NCI-H1436 treated with DMSO at 0.1 percent for 48 hours (cell line): ENCODE results near the gene PELI2.

Experiments used
- DNase-seq: peaks from one replicate; lab custom pipeline; 2025; lab: John Stamatoyannopoulos, UW

Gene PELI2, protein sequence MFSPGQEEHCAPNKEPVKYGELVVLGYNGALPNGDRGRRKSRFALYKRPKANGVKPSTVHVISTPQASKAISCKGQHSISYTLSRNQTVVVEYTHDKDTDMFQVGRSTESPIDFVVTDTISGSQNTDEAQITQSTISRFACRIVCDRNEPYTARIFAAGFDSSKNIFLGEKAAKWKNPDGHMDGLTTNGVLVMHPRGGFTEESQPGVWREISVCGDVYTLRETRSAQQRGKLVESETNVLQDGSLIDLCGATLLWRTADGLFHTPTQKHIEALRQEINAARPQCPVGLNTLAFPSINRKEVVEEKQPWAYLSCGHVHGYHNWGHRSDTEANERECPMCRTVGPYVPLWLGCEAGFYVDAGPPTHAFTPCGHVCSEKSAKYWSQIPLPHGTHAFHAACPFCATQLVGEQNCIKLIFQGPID

DNA sequence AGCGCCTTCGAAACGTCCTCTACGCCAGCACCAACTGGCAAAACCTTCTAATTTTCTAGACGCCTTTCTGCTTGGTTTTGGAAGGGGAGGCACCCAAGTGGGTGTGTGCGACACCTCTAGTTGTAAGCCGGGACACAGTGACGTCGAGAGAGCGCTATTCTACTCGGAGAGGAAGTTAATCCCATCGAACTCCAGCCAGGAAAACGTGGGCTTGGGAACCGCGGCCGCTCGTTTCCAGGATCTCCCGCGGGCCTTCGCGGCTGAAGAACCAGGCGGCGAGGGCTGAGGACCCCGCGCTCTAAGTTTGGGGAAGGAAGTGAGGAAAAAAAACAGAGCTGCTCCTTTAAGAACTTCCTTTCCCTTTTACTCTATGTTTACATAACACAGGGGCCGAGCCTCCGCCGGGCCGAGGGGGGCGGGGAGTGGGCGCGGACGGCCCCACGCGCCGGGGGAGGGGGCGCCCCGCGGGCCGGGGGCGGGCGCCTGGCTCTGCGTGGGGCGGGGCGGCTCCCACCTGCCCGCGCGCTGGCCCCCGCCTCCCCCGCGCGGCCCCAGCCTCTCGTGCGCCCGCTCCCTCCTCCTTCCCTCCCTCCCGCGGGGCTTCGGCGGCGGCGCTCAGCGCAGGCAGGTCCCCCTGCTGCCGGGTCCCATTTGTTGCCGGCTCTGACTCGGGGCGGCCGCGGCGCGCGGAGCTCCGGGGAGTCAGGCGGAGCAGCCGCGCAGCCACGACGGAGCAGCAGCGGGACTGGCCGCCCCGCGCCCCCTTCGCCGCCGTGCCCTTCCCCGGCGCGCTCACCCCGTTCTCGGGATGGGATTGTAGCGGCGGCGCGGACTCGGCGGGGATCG lies at the start of gene PELI2:
Gene PELI2, plus strand, starts transcription at position 647 of the 846 bp plus-strand sequence. CDS start 250 bp downstream, outside the sequence.
- no peak for DNase-seq

DNA sequence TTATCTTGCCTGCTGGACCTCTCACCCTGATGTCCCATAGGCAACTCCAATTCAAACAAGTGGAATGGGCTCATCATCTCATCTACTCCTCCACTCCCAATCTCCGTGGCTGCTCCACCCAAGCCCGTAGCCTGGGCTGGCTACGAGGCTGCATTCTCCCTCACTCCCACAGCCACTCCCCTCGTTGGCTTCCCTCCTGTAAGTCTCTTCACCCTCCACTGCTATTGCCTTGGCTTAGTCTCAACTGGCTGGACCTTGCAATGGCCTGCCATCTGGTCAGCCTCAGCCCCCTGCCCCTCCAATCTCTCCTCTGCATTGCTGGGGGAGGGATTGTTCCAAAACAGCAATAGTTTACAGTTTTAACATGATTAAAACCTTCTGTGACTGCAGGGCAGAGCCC lies 44.4 kb upstream of the PELI2 start:
- no peak for DNase-seq

DNA sequence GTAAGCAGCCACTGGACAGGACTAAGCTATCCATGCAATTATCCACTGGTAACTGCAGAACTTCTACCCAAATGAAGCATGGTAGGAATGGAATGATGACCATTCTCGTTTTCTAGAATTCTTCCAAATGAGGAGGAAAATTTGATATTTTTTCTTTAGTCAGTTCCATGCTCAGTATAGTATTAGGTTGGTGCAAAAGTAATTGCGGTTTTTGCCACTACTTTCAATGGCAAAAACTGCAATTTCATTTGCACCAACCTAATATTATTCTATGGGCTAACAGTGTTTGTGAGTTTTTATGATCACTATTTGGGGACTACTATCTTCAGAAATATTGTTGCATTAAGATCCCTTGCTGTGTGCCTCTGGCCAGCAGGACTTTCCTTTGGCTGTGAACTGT lies 42.9 kb upstream of the PELI2 start:
- no peak for DNase-seq

DNA sequence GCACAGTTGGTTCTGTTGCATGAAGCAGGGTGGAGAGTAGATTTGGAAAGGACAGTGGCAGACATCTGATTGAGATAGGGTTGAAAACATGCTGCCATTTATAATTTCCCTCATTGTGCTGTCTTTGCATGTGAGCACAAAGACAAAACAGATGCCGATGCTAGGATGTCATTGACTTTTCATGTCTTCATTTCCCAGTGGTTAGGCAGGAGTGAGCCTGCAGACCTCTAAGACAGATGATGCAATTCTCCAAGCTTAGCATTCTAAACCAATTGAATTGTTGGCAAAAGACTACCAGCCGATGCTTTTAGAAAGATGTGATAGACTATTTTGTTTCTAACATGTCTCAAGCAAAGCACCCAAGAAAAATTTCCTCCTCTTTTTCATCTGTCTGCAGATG lies 37.1 kb upstream of the PELI2 start:
- DNase-seq, result no peak

DNA sequence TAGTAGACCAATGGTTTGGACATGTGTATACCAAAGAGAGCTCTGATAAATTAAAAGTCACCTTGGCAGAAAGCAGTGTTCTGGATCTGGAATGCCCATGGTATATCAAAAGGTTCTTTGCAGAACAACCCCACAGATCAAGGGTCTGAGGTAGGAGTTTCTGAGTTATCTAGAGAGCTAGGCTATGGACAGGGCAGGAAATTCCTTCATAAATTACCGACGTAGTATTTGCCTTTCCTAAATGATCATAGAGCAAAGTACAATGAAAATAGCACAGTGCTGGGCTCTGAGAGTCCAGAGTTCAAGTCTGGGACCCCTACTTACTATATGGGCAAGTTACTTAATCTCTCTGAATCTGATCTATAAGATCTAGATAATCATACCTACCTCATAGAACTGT lies 35.3 kb upstream of the PELI2 start:
- no peak for DNase-seq

DNA sequence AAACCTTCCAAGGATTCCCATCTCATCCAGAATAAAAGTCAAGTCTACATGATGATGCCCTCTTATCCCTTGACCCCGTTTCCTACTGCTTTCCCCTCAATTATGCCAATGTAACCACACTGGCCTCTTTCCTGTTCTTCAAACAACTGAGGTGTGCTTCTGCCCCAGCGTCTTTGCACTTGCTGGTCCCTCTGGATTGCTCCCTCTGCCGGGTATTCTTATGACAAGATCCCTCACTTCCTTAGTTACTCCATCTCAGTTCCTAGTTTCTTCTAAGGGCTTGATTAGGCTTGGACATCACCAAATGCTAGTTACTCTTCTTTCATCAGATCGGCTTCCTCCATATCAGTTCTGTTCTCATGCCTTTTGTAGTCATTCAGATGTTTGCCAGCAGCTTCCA lies 32.7 kb upstream of the PELI2 start:
- no peak for DNase-seq

DNA sequence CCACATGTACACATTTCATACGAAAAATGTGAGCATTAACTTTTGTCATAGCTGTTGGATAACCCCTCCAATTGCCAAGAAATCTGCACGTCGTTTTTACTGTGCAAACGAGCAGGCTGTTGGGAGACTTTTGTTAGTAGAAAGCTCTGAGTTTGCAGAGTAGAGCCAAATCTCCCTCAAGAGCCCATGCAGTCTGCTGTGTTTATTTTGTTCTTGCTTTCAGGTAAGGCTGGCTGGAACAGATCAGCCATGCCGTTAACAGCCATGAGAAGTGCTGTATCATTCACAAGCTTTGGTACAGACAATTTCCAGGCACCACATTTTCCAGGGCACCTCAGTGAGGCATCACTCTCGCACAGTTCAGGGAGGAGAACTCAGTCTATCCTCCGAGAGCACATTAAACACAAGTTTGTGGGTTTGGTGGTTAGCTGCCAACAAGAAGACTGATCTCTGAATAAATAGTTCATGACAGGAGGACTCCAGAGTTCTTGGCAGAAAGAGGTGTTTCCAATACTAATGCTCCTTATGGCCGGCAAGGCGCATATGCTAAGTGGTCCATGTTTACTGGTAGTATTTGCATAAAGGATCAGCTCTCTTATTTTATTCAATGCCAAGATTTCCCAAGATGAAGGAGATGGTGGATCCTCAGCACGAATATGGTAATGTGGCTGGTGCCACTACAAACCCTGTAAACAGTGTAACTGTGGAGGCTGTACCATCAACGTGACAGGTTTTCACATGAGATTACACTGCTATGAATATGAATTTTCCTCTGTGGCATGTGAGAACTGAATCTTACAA lies 30.3 kb upstream of the PELI2 start:
- no peak for DNase-seq

DNA sequence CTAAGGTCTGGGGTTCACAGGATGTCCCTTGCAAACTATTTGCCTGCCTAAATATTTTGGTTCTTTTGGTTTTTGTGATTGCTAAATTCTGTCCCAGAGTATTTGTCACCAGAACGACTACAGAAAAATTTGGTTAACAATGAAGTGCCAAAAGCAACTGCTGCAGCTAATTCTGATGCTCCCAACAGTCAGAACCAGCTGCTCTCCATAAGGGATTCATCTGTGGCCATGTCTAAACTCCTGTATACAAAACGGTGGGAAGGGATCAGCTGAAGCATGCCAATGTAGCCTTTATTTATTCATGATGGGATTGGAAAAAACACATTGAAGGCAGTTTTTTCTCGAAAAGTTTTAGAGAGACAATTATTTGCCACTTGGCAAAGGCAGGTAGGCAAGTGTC lies 29.3 kb upstream of the PELI2 start:
- no peak for DNase-seq

DNA sequence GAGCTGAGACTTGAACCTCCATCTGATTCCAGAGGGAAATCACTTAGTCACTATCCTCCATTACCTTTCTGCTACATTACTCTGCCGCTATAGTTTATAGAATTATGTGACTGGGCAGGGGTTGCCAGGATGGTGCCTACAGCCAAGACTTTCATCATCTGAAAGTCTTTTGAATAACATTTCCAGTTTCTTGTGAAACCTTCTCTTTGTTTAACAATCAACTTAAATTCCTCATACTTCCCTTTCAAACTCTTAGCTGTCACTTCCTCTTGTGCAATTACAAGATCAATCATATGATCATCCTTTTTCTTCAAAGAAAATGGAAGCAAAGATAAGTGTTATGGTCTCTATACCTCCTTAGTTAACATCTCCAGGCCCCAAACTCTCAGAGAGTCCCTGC lies 25.4 kb upstream of the PELI2 start:
- DNase-seq, result no peak

DNA sequence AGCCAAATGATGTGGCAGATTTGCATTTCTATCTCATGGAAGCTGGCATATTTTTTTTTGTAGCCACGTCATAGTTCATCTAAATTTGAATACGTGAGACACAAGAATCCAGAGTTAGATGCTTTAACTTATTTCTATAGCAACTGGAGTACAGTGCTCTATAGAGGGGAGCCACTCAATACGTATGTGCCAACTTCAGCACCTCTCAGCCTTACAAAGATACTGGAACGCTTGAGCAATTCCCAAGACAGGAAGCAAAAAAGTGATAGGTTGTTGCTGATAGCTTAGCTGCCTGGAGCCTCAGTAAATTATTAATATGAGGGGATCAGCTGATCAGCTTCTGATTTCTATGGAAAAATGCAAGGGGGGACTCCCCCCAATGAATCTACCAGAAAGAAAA lies 24.1 kb upstream of the PELI2 start:
- DNase-seq, result no peak

DNA sequence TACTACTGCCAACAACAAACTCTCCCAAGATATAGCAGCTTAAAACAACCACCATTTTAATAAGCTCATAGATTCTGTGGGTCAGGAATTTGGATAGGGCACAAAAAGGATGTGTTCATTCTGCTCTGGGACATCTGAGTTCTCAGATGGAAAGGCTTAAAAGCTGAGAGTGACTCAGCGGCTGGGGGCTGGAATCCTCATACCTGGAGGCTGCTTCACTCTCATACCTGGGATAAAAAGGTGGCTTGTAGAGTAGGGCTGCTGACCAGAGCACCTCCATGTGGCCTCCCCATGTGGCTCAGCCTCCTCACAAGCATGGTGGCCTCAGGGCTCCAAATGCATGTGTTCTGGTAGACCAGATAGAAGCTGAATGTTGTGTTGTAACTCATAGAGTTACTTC lies 20.2 kb upstream of the PELI2 start:
- DNase-seq, result no peak

DNA sequence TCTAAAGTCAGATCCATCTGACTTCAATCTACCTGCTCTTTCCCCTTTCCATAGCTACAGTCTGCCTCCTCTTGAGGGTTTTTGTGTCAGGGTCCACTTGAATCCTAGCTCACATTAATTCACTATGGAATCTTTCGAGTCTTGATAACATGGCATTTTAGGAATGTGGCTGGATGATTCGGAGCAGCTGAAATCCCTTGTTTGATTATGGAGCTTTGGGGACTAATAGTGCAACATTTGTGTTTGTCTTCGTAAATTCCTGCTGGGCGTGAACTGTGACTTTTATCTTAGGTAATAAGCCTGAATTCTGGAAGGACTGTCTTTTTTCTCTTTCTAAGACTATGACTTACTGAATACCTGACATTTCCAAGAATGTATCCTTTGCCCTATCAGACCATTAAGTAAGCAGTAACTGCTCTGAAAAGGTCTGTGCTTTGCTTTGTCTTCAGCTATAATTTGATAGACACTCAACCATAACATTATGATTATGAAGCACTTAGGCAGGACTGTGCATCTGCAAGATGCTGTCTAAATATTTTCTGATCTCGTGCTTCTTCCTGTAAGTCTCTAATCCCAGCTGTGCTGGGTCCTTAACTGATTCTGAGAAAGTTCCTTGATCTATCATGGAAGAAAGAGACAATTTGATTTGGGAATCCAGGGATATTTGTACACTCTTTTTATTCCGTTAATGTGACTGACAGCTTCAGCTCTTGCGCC lies 19.0 kb upstream of the PELI2 start:
- DNase-seq, result no peak

DNA sequence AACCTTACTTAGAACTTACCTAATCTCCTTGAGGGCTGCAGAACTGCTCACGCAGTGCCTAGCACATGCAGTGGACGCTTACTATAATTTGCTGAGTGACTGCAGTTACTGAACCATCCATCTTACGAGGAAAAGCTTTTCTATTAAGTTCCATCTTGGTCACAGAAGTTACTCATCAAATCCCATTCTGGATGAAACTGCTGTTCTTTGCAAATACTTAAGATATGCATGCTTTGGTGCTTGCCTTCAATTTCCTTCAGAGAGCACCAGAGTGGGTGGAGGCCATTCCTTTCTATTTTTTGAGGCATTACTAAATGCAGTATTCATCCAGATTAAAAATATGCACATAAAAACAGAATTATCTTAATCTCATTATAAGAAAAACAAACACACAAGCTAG lies 17.7 kb upstream of the PELI2 start:
- DNase-seq, result no peak

DNA sequence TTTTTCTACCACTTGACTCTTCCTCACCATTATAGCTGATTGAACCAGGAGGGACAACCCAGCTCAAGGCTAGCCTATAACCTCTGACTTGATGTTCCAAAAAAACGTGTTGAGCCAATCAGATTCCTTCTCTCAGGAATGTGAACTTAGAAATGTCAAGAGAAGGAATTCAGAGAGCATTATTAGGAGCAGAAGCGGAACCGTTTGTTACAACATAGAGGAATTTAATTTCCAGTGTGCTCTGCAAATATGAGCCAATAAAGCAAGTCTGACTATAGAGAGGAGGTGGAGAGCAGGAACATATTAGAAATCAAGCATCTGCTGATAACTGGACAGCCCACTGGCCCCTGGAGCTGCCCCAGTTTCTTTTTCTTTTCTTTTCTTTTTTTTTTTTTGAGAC lies 15.3 kb upstream of the PELI2 start:
- no peak for DNase-seq

DNA sequence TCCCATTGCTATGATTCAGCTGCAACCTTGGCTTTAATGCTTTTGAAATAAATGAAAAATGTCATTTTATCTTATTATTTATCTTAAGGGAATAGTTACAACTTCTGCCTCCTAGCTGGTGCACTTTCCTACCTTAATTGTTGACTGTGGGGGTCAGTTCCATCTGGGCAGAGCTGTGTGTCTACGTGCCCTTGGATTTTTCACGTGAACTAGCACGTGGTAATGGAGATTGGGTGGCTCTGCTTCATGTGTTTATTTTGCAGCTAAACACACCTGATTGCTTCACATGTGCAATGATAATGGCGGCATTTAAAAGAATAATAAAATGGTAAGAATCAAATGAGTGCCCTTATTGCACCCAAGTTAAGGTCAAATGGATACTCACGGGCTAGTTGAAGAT lies 10.6 kb upstream of the PELI2 start:
- DNase-seq, result no peak

DNA sequence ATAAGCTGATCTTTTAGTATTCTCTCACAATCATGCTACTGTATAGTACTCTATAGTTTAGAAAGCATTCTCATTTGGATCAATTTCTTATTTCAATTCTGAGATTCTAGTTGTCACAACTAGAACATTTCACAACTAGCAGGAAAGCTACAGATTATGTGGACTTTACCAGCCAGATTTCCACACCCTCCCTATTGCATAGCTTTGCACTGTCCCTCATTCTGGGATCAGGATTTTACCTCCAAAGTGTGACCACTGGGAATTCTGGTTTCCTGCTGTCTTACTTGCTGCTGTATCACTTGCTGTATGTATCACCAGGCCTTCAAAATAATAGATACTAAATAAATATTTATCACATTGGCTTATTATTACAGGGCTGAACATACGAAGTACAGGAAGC lies 10.2 kb upstream of the PELI2 start:
- DNase-seq, result no peak

DNA sequence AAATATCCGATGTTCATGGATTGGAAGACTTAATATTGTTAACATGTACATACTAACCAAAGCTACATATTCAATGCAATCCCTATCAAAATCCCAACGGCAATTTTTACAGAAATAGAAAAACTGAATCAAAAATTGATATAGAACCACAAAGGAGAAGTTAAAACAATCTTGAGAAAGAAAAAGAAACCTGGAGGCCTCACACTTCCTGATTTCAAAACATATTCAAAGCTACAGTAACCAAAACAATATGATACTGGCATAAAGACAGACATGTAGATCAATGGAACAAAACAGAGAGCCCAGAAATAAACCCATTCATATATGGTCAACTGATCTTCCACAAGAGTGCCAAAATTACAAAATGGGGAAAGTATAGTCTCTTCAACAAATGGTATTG lies 5.4 kb upstream of the PELI2 start:
- no peak for DNase-seq

DNA sequence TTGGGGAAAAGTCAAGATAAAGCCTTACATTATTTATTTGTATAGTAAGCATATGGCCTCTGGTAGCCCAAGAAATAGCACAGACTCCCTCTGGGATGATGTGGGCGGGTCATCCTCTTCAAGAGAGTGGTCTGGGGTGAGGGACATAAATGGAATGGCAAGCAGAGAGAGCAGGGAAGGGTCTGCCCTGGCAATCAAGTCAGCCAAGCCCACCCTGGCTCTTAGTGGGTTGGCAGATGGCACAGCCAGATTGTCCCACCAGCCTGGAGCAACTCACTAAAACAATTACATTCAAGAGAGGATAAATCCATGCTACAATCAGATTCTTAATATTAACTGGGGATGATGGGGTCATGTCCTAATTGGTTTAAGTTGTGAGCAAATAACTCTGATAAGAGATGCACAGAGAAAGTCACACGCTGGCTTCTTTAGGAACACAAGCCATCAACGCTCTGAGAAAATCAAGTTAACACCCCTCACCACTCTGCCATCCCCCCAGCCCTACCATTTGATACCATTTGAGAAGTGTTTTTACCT lies 2.8 kb upstream of the PELI2 start:
- no peak for DNase-seq

DNA sequence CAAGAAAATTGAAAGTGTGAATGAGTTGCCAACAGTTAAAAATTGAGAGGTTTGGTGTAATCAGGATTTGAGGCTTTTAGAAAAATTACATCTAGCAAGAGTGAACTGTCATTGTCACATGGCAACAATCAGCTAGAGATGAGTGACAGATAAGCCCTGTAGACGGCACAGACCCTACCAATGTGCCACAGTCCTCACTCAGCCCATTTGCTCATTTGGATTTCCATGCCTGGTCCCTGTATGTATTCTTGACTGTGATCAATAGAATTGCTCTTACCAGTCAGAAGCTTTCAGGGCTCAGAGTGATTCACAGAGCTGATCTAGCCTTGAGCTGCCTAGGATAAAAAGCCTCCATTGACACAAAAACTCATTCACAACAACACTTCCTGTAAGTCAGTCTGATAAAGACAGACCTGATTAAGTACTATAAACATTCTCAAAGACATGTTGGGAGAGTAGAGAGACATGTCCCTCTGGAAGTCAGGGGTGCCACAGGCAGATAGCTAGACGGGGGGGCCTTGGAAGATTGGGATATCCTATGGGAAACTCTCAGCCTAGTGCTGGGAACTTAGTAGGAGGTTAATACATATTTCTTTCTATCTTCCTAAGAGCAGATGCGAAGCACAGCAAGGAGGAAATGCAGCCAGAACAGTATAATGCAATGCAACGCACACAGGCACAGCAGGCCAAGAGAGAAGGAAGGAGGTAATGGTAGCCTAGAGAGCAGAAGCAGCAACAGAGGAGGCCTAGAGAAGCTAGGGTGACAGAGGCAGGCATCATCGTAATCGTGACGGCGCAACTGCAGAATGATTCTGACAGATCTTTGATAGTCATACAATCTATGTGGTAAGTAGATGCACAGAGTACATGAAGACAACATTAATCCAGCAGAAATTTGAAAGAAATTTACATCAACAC lies 2.0 kb upstream of the PELI2 start:
- DNase-seq, result no peak

DNA sequence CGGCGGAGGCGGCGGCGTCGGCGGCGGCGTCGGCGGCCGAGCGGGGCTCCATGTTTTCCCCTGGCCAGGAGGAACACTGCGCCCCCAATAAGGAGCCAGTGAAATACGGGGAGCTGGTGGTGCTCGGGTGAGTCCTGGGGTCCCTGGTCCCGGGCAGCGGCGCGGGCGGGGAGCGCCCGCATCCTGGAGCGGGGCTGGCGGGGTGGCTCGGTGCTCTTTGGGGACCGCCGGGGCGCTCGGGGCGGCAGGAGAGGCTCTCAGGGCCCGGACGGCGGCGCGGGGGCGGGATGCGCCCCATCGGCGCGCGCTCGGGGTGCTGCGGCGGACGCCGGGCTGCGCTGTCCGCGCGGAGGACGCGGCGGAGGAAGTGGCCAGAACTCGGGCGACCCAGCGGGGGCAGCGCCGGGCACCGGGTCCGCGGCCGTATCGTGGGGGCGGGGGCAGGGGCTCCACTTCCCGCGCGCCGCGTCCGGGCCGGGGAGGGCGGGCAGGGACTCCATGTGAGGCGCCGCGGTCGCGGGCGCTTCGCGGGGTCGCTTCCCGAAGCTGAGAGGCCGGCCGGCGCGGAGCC lies 485 bp downstream of the PELI2 start:
- DNase-seq, result no peak
